Astrocyte (in vitro differentiated cells and primary cell): ENCODE results near the gene ASTN1.

Experiments used
- CTCF ChIP-seq: IDR thresholded peaks from 2 replicates; pipeline ENCODE4 v1.5.1; 2011; ENCODE audit warnings: low read depth, mild to moderate bottlenecking, inconsistent platforms, low read length, moderate library complexity; ENCODE audit not compliant: insufficient read depth
- EZH2 ChIP-seq: IDR thresholded peaks from 2 replicates; pipeline ENCODE4 v1.6.1; 2012; ENCODE audit warnings: mild to moderate bottlenecking, low read length, inconsistent platforms; ENCODE audit not compliant: insufficient read depth

GRCh38 chr1:177035586-177035985 lies 128.9 kb downstream of the ASTN1 start:
- no peak for TF ChIP-seq EZH2
- TF ChIP-seq CTCF: no peak
